Measurements from ENCODE around the gene GCNT2.
"Not testable (repeated sequence)": the region's sequence is repeated elsewhere in the genome, so short reads cannot be mapped to it uniquely, and the experiment has no call there.

The GCNT2 gene

GRCh38 chr6:10660431-10661191, 139.5 kb downstream of the GCNT2 start:
- not testable (repeated sequence) for DNase-seq (ENCODE audit: low spot score)

- DNase-seq (ENCODE audit: low spot score): no peak
Observed at GRCh38 chr6:10662207-10662606, 141.1 kb downstream of the GCNT2 start.

GRCh38 chr6:10662742-10663141, 141.6 kb downstream of the GCNT2 start:
- DNase-seq (ENCODE audit: low spot score): no peak

- not testable (repeated sequence) for DNase-seq (ENCODE audit: low spot score)
Observed at GRCh38 chr6:10665595-10665994, 144.4 kb downstream of the GCNT2 start.

GRCh38 chr6:10668126-10668917, 147.2 kb downstream of the GCNT2 start:
- DNase-seq (ENCODE audit: low spot score): no peak

- no peak for DNase-seq (ENCODE audit: low spot score)
Observed at GRCh38 chr6:10676403-10676802, 155.3 kb downstream of the GCNT2 start.

GRCh38 chr6:10678456-10678855, 157.3 kb downstream of the GCNT2 start:
- DNase-seq (ENCODE audit: low spot score): no peak
